ENCODE measurements around the gene SPATS1.

The SPATS1 gene

GRCh38 chr6:44387346-44388134 lies 45.1 kb downstream of the SPATS1 start, which contains the start of gene CDC5L:
Gene CDC5L (plus strand): TSS chr6:44387706. CDS start chr6:44387824, 118 bp downstream.
- peak; percentile 97 for DNase-seq (ENCODE audit: low spot score)

DNA sequence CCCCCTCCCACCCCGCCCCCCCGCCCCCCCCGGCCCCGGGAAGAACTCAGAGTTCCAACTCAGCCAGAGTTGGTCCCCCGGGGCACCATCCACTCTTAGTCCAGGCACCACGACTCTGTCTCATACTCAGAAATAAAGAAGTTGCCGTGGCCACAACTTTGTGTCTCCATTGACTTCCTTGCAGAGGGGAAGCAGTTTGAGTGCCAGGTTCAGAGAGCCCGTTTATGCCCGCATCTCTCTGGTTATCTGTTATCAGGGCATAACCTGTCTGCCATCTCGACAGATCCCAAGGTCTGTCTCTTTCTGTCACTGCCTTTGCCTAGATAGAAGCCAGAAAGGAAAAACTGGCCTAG lies 45.7 kb downstream of the SPATS1 start:
- peak; percentile 18 for DNase-seq (ENCODE audit: low spot score)

- DNase-seq (ENCODE audit: low spot score) = no peak
Measured at GRCh38 chr6:44388887-44389286, 46.4 kb downstream of the SPATS1 start.

GRCh38 chr6:44390158-44390683 lies 47.8 kb downstream of the SPATS1 start:
- DNase-seq (ENCODE audit: low spot score) = no peak

Measured in Ammon's horn (tissue), 1 donor.